GM12874 (cell line): ENCODE data around the gene GRM8.

Source experiments
- TF ChIP-seq, protein P1 (sequence below): IDR thresholded peaks from 2 replicates; pipeline ENCODE4 v1.5.1; 2011; ENCODE audit warnings: low read depth, mild to moderate bottlenecking, control low read depth, low read length, moderate library complexity; ENCODE audit not compliant: insufficient read depth

The GRM8 gene

DNA sequence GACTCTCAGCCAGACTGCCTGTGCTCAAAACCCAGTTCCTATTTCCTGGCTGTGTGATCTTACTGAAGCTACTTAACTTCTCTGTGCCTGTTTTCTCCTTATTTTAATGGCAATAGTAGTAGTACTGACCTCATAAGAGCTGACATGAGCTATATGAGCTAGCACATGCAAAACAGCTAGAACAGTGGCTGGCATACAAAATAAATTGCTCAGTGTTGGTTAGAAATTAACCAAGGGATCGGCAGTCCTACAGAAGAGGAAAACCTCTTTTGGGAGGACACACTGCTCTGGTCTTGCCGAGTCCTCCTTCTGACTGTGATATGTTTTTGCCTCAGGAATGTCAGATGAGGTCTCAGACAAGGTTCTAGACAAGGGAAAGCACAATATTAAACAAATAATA, 322.6 kb downstream of the GRM8 start:
- TF ChIP-seq, protein P1, sequence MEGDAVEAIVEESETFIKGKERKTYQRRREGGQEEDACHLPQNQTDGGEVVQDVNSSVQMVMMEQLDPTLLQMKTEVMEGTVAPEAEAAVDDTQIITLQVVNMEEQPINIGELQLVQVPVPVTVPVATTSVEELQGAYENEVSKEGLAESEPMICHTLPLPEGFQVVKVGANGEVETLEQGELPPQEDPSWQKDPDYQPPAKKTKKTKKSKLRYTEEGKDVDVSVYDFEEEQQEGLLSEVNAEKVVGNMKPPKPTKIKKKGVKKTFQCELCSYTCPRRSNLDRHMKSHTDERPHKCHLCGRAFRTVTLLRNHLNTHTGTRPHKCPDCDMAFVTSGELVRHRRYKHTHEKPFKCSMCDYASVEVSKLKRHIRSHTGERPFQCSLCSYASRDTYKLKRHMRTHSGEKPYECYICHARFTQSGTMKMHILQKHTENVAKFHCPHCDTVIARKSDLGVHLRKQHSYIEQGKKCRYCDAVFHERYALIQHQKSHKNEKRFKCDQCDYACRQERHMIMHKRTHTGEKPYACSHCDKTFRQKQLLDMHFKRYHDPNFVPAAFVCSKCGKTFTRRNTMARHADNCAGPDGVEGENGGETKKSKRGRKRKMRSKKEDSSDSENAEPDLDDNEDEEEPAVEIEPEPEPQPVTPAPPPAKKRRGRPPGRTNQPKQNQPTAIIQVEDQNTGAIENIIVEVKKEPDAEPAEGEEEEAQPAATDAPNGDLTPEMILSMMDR = no peak

DNA sequence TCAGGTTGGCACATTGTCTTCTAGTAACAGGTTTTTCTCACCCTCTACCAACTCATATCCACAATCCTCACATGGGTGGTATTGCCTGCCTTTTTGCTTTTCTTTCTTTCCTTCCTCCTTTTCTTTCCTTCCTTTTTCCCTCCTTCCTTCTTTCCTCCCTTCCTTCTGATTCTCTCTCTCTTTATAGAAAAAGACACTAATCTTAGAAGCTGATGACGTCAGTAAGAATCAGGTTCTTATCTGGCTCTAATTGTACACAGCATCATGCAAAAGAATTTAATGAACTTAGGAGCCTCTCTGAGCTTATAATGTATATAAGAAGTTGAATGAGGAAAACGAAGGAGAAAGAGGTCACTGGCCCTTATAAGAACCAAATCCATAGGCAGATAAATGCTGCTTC, 328.3 kb downstream of the GRM8 start:
- TF ChIP-seq, protein P1 = no peak

DNA sequence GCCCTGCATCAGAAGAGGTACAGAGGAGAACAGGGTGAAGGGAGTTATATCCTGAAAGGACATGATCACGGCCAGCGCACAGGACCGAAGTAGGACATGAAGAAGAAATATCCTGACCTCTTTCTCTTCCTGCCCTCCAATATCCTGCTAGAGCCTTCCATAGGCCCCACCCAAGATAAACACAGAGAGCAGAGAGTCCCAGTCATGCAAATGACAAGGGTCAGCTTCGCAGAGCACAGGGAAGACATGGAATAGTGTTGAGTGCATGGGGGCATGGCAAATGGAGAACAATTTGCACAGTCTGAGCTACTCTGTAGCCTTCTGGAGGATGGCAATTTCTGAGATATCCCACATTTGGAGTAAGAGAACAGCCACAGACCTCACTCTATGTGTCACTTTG, 371.4 kb downstream of the GRM8 start:
- TF ChIP-seq, protein P1 = no peak

DNA sequence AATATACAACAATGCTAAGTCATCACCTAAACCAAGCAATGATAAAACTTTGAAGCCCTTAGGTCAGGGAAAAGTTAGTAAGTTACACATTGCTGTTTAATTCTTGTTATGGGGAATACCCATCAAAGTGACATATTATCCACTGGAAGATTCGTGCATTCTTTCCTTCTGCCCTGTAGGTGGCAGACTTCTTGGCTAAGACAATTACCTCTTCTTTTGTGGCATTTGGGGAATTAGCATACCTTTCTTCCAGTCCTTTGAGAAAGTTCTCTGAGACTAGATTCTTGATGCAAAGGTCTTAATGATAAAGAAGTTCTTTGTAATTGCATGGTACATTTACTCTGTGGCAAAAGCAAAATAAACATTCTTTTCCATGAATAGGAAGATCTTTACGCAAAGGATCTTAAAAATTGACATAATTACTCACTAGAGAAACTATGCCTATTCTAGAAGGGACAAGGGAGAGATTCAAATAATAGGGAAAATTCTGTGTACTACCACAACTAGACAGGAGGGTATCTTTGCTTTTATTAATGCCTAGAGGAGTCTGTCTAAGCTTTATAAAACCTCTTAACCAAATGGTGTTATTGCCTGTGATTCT, 395.9 kb downstream of the GRM8 start:
- TF ChIP-seq, protein P1 = peak; percentile 54; the same call in 1 of the 2 replicates

DNA sequence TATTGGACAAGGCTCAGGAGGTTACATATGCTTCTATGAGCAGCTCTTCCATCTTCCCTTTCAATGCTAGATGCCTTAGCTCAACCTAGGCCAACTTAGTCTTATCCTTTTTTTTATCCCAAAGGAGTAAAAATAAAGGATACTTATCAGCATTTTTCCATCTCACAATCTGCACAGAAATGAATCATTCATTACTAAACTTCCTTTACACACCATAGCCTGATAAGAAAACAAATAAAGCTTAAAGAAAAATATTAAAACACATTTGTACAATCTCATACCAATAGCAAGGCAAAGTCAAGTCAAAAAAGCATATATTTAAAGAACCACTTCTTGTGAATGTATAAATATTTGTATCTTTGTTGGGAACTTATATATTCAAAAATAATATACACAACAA, 407.4 kb downstream of the GRM8 start:
- TF ChIP-seq, protein P1 = no peak

DNA sequence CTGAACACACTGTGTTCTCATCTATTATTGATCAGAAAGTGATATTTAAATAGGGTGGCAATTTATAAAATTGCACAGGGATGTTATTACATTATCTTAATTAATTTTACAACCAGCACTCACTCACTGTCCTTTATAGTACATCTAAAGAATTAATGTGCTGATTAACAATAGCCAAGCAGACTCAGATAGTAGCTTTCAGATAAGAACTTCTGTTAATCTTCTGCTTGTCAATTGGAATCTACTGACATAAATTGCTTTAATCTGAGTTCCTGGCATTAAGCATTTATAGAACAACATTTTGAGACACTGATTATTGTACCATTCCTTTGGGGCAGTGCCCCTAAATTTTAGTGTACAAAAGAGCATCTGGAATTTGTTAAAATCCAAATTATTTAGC, 408.9 kb downstream of the GRM8 start:
- TF ChIP-seq, protein P1 = no peak

DNA sequence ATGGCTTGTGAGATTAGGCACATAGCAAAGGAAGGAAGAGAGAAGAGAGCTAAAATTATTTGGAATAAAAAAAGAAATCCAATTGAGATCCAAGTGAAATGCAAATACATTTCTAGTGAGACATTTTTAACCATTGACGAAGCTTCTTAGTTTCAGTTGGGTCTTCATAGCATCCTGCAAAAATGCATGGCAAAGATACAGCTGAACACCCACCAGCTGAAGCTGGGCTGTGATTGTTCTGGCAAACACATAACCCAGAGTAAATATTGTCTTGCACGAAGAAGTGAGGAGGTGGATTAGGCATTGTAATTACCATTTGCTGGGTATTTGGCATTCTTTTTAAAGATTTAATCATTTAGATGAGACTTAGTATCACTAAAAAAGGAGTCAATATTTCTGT, 409.4 kb downstream of the GRM8 start:
- TF ChIP-seq, protein P1 = no peak
